ENCODE results near the gene ZNF521.

ZNF521 gene

DNA sequence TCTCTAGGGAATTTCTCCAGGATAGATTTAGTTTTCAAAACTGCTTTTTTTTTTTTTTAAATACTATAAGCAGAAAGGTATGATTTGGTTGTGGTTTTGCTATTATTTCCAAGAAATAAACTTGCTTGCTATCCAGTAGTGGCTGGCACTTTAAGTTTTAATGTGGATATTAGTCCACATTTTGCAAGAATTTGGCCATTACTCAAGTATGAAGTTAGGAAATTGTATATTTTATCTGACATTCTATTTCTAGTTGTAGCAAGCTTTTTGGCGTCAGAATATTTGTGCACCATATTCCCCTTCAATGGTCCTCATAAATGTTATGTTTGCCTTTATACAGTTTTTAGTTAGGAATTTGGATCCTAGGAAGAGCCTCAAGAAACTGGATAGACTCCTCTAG, 226.3 kb downstream of the ZNF521 start:
- no peak for DNase-seq (ENCODE audit: low read depth in 2 of 2)

DNA sequence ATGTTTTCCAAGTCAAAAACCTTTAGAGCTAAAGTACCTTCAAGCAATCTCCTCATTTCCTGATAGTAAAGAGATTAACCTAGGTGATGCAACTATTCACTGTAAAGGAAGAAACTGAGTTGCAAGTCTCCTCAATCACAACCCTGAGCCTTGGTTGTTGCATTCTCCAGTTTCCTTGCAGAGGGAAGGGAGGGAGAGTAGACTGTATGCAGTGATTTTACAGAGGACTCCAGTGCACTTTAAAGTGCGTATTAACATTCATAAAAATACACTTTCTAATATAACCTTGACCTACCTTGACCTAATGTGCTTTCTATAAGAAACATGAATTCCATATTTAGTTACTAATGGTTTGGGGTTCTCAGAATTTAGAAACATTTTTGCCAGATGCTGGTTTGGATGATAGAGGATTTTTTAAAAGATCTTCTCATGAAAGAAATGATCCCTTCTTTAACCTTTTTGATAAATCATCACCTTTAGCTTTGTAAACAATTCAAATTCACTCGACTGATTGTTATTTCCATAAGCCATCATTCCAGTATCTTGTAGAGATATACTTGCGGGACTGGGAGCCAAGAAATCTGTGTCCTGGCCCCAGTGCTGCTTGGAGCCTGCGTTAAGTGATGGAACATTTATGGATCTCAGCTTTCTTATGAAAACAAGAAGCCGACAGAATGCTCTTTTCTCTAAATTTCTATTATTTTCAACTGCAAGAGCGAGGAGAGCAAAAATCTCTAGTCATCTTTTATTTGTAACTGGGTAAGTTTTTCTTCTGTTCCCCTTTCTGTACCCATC, 228.3 kb downstream of the ZNF521 start:
- DNase-seq (ENCODE audit: low read depth in 2 of 2), result no peak

DNA sequence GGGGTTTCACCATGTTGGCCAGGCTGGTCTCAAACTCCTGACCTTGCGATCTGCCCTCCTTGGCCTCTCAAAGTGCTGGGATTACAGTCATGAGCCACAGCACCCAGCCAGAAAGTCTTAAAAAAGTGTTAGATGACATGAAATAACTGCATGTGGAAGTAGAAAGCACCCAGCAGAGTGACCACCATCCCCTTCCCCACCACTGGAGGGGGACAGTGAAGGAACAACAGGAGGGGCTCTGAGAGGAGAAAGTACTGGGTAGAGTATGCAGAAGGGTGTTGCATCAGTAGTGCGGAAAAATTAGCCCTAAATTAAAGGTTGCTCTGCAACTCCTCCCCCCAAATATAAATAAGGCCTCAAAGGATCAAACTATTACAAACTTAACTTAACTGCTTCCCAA, 230.5 kb downstream of the ZNF521 start:
- DNase-seq (ENCODE audit: low read depth in 2 of 2), result no peak

DNA sequence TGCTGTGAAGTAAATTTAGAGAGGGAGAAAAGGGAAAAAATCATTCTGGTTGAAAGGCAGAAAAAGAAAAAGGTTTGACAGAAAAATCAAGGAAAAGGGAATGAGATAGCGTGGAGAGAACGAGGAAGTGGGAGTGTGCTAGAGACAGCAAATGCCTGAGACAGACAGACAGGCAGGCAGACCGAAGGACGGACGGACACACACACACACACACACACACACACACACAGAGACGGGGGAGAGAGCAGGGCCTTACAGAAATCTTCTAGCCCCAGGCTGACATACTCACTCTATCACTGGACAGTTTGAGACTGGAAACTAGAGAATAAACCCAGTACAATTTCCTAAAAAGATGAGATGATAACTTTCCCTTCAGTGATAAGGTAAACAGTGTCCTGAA, 238.4 kb downstream of the ZNF521 start:
- no peak for DNase-seq (ENCODE audit: low read depth in 2 of 2)

DNA sequence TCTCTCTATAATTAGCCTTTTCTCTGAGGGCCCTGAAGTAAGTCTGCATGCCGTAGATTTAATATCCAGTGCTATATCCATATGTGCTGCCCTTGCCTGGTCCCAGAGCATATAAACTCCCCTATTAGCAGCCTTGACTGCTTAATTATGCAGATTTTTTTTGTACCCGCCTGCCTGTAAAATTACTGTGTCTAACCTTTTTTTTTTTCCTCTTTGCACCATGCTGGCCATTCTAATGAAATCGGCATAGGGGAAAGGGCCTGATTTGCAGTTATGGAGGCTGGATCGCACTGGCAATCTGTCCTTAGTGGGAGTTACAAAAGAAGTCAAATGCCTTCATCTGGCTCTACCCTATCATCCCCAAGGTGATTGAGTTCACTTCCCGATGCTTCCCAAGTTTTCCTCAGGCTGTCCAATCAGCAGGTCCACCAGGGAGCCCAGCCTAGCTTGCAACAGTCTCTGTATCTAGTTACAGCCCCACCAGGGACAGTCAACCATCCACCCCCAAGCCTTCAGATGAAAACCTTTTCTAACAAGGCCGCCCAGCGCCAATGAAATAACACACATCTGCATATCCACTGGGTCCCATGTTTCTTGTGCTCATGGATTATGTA, 239.0 kb downstream of the ZNF521 start:
- DNase-seq (ENCODE audit: low read depth in 2 of 2), result no peak

DNA sequence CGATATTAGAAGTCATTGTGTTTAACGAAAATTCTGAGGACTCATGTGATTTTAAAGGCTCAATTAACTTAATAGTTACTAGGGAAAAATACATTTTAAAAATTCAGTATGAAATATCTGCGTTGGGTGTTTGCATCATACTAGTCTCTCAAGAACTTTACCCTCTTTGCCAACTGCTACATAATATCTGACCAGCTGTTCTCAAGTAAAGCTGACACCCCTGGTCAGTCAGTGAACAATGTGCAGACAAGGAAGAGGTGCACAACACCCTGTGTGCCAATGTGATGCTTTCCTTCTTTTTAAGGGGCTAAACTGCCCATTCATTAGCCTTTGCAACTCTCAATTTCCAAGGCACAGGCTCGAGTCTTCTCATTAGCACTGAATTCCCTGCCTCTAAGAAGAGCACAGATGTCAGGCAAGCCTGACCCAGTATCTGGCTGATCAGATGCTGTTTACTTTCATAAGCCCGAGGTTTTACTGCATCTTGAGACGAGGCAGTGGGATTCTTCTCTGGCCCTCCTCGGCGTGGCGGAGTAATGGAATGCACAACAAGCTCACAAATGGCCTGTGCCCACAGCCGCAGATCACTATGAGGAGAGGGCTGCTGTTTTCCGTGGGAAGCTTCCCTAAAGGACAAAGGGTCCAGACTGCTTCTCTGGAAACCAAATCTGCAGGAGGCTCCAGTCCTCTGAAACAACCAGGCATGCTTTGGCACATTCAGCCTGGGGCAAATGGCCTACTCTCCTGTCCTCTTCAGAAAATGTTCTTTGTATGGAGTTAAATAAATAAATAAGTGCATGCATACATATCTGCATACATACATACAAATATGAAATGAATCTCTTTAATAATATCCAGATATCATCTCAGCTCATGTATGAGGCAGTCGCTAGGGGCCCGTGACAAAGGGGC, 240.3 kb downstream of the ZNF521 start:
- no peak for DNase-seq (ENCODE audit: low read depth in 2 of 2)

DNA sequence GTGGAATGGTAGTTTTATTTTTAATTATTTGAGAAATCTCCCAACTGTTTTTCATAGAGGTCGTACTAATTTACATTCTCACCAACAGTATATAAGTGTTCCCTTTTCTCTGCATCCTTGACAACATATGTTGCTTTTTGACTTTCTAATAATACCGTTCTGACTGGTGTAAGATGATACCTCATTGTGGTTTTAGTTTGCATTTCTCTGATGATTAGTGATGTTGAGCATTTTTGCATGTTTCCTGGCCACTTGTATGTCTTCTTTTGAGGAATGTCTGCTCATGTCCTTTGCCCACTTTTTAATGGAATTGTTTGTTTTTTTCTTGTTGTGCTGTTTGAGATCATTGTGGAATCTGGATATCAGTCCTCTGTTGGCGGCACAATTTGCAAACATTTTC, 242.5 kb downstream of the ZNF521 start:
- no peak for DNase-seq (ENCODE audit: low read depth in 2 of 2)

DNA sequence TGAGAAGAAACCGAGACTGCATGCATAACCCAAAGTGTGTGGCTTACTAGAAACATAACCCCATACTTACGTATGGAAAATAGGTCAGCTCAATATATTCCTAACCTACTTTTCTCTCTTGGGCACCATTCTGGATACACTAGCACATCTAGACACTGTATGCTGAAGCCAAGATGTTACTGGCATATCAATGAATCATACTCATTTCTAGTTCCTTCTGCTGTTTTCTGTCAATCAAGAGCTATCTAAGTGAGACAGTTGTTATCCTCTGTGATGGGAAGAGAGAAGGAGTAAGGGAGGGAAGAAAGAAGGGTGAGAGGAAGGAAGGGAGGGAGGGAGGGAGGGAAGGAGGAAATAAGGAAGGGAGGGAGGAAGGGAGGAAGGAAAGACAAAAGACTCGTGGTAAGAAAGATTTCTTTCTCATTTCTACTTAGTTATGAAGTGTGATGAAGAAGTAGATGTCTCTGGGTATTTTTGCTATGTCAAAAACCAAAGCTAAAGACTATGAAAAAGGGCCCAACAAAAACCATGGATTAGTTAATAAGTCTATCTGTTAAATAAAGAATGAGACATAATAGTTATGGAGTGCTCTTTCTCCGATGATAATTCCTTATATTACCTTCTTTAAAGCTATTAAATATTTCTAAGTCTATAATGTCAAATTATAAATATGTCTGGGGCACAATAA, 248.4 kb downstream of the ZNF521 start:
- no peak for DNase-seq (ENCODE audit: low read depth in 2 of 2)

DNA sequence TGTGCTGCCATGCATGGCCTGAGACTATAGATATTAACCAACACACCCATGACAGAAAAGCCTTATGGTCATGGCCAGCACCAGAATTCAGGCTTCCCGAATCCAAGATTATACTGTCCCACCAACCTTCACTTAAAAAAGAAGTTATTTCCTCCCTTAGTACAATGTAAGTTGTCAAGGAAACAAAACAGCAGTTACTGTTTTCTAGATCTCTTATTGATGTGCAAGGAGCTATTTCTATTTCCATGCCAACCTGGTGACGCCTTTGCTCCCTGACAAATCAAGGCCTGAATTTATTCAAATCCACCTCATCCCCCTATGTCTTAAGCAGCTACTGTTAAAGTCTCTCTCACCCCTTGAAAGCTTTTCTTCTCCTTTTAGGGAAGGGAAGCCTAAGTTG, 249.3 kb downstream of the ZNF521 start:
- no peak for DNase-seq (ENCODE audit: low read depth in 2 of 2)

DNA sequence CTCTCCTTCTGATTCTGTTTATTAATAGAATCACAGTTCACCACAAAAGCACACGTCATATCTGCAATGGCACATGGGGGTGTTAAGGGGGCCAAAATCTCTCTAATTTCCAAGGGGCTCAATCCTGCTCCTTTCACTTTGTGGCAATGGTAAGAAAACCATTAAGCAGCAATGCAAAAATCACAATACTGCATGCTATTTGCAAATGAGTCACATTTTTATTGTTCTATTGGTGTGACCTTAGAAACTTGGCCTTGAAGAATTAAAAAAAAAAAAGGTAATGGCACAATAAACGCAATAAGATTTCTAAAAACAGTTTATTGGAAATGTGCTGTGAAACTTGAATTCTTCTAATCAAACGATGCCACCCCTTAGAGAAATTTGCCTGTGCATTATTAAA, 251.5 kb downstream of the ZNF521 start:
- DNase-seq (ENCODE audit: low read depth in 2 of 2), result no peak

DNA sequence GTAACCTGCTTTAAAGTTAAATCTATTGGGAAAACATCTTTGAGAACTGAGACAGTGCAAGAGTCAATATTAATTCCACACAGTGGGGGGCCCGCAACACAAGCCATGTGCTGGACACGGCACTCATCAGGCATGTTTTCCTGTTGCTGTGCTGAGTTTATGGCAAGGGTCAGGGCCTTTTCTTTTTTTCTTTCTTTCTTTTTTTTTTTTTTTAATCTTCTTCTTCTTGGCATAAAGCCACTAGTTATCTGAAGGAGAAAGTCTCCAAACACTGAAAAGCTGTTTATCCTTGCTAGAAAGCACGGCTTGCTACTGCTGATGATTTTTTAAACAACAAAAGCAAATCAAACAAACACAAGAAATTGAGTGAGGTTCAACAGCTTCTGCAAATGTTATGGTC, 252.1 kb downstream of the ZNF521 start:
- no peak for DNase-seq (ENCODE audit: low read depth in 2 of 2)

DNA sequence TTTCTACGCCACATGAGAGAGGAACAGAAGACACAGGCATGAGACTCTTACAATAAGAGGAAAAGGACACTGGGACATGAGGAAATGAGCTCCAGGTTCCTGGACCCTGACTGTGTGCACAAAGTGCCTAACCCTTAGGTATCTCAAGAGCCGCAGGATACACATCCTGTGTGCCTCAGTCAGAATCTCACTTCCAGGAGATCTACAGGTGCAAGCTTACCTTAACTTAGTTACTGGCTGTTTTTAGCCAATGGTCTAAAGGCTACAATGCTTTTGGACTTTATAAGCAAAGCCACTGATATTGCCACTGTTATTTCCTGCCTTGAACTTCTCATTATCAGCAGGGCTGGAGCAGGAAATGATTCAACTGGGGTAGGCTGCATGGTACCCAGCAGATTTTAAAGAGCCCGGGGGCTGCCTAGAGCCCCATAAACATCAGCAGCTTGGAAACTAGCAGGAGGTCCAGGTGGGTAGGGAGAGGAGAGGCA, 254.4 kb downstream of the ZNF521 start:
- no peak for DNase-seq (ENCODE audit: low read depth in 2 of 2)

DNA sequence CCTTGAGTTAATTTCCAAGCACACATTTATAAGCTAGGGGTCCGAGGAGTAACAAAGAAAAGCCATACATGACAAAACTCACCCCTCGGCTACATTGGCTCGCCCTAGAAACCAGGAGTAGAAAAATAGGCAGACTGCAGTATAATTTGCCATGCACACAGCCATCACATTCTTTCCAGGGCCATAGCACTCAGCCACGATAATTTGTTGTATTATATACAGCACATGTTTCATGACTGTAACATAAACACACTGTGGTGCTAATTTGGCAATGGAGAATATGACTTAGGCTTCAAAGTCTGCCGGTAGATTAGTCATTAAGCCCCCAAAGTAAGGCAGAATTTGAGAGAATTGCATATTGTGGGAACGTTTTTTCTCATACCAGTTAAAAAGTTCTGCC, 254.9 kb downstream of the ZNF521 start:
- DNase-seq (ENCODE audit: low read depth in 2 of 2), result no peak

DNA sequence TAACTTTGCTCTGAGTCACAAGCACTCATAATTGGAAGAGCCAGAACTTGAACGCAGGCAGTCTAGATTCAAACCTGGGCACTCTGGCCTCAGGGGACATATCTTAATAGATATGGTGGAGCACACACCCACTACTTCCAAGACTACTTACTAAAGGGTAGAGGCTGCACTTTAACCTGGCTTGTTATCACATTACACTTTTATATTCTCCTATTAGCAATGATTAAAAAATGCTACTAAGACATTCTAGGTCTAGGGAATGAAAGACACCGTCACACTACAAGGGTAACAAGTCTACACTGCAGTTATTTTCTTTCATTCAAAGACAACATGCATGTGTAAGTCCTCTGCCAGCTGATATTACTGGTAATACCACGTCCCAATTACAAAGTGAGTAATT, 258.8 kb downstream of the ZNF521 start:
- DNase-seq (ENCODE audit: low read depth in 2 of 2), result no peak

DNA sequence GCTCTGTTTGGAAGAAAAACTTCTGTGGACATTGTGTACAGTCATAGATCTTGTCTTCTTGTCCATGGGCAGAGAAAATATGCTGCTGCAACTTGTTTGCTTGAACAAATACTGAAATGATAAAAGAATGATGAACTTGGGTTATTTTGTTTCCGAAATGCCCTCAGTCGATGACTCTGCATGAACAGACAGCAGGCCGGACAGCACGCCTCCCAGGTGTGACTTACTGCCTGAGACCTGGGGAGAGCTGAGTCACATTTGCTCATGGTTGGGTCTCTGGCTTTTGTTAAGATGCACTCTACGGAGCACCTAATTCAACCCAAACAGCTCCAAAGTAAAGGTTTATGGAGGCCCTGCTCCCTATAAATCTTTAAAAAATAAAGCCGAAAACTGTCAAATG, 262.5 kb downstream of the ZNF521 start:
- DNase-seq (ENCODE audit: low read depth in 2 of 2), result no peak

DNA sequence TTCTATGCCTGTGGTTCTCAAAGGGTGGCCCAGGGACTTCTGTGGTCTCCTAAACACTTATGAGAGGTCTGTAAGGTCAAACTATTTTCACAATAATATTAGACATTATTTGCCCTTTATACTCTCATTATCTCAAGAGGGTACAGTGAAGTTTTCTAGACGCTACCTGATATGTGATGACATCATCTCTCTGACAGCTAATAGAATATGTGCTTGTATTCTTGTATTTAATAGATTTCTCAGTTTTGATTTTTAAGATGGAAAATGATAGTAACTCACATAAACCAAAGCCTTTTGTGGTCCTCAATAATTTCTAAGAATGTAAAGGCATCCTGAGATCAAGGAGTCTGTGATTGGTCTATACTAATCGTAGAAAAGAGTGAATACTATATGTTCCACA, 265.1 kb downstream of the ZNF521 start:
- DNase-seq (ENCODE audit: low read depth in 2 of 2), result no peak

DNA sequence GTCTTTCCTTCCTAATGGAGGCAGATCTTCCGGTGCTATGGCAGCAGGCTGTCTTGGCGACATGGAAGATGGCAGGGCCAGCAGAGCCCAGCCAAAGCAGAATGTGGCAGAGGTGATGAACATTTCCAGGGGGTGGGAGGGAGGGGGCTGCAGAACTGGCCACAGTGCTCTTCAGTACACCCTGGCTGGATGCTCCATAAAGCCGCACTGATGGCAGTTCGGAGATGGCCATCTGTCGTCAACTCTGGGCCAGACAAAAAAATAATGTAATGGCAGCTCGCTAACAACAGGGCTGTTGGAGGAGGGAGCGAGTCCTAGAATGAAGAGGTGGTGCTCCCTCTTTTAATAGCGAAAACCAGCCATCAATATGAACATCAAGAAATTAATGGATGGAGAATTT, 271.0 kb downstream of the ZNF521 start:
- no peak for DNase-seq (ENCODE audit: low read depth in 2 of 2)

DNA sequence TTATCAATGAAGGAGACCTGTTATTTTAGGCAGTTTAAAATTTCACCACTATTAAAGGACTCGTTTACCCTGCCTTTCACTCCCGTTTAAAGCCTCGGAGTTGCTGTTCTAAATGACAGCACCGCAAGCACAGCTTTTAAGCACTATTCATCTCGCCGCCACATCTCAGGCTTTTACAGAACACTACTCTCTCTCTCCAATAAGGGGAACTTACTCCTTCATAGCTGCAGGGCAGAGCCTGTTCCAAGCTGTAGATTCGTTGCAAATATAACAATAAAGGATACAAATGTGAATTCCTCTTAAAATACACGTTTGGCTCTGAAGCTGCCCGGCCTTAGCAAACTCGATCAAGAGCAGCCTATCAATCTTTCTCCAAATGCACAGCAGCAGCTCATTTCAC, 271.8 kb downstream of the ZNF521 start:
- no peak for DNase-seq (ENCODE audit: low read depth in 2 of 2)

DNA sequence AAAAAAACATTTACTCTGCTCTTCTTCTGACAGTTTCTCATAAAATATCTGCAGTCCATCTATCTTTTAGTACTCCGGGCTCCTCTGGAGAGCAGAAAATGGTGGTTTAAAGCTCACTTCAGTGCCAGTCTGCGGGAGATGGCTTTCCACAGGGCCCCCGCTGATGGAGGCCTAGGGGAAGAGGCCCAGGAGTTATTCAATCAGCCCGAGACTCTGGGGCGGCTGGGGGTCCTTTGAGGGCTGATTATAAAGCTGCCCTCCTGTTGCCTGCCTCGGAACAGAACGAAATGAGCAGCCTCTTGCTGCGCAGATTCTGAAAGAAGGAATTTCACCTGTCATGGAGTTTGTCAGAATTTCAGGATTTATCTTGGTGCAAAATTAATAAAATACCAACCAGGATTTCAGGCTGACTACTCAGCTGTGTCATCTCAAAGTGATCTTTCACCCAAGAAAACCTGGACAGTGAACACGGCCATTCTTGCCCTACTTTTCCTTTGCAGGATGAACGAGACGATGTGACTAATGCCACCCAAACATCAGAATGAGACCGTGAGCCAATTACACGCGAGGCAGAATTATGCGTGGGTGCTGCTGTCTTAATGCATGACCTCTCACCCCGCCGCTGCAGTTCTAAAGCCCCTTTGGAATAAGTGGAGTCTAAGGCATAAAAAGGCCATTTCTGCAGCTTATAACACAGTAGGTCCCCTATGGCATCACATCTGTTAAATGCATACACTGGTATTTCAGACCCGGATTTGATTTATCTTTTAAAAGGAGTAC, 273.8 kb downstream of the ZNF521 start:
- DNase-seq (ENCODE audit: low read depth in 2 of 2), result no peak

DNA sequence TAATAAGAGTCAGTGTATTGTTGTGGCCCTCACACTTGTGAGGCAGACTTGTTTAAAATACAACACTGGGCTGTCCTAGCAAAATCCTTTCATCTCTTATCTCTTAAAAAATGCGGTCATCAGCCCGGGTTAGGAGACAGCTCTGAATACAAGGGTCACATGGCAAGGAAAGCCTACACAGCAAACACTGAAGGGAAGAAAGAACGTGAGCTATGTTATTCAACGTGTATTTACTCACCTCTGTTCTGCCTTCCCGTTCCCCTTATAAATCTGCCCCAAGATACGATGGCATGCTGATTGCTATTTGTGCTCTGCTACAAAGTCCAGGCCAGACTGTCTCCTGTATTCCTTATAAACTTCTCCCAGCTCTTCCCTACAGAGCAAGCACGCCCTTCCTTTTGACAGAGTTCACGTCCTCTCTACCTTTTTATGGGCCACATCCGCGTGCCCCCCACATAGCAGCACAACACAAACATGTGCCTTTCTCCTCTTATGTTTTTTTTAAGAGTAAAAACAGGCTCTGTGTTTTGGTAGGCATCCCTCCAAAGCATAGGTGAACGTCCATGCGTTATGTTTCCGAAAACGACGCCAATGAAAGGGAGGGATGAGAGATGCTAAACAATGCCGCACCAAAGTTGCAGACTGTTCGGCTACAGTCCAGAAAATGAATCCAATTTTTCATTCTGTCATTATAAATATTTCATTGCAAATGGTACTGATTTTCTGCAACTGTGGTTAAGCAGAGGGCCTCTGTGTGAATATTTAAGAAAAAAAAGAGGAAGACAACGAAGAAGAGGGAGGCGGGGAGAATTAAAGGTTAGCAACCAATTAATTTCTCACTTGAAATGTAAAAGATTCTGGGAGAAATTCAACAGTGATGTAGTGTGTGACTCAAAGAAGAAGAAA, 274.7 kb downstream of the ZNF521 start:
- no peak for DNase-seq (ENCODE audit: low read depth in 2 of 2)
